ENCODE results near the gene HS3ST5. TPM values are rescaled to one million over a fixed set of nuclear protein-coding genes. Genes with fewer than 3 reads are reported as not detected.

Gene HS3ST5
- total RNA-seq, 3 donors from 2014 or later: not detected

GRCh38 chr6:114119056-114119455, 223.8 kb downstream of the HS3ST5 start:
- H3K36me3 ChIP-seq: no peaks in the 10 kb centered on the region
- H3K27ac ChIP-seq: no peak overlapping the region
- intact Hi-C loops (cut with DNase I; ENCODE audit: low total_unique reads): no loop called here
- no peaks in the 10 kb centered on the region for H3K9me3 ChIP-seq
- no peaks in the 10 kb centered on the region for H3K4me1 ChIP-seq
- no peak for TF ChIP-seq CTCF (IDR thresholded peaks at IDR 0.05)
- no peak for TF ChIP-seq POLR2A (IDR thresholded peaks at IDR 0.05)
- TF ChIP-seq POLR2AphosphoS5 (IDR thresholded peaks at IDR 0.05): no peak
- DNase-seq (ENCODE audit: low spot score in 2 of 2): no peak
- no peak overlapping the region for H3K4me3 ChIP-seq
- no peaks in the 10 kb centered on the region for H3K27me3 ChIP-seq

DNA sequence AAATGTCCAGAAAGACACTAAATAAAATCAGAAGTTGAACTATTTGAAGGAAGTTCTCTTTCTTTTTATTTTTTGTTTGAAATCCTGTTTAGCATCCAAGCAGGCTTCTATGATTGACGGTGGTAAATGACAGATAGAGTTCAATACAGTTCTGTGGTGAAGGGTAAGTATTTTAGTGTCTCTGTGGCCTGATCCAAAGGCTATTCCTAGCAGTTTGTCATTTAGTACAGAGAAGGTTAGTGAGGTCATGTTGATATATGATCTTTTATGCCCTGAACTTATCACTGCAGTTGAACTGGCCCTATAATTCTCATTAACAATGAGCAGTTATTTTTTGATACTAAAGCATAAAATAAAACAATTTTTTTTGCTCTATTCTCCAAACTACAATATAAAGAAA, 227.2 kb downstream of the HS3ST5 start:
- intact Hi-C loops (cut with DNase I; ENCODE audit: low total_unique reads): no loop called here
- Histone ChIP-seq H3K4me3 (no peak overlapping the region), H3K27ac (no peak overlapping the region), H3K4me1 (no peaks in the 10 kb centered on the region), H3K9me3 (no peaks in the 10 kb centered on the region), H3K36me3 (no peaks in the 10 kb centered on the region), H3K27me3 (no peaks in the 10 kb centered on the region)
- TF ChIP-seq CTCF (IDR thresholded peaks at IDR 0.05): no peak
- TF ChIP-seq POLR2AphosphoS5 (IDR thresholded peaks at IDR 0.05): no peak
- TF ChIP-seq POLR2A (IDR thresholded peaks at IDR 0.05): no peak
- DNase-seq (ENCODE audit: low spot score in 2 of 2): no peak

- no peaks in the 10 kb centered on the region for H3K9me3 ChIP-seq
- H3K27me3 ChIP-seq: no peaks in the 10 kb centered on the region
- H3K36me3 ChIP-seq: no peaks in the 10 kb centered on the region
- H3K27ac ChIP-seq: no peak overlapping the region
- H3K4me1 ChIP-seq: no peaks in the 10 kb centered on the region
- TF ChIP-seq POLR2AphosphoS5 (IDR thresholded peaks at IDR 0.05): no peak
- TF ChIP-seq CTCF (IDR thresholded peaks at IDR 0.05): no peak
- TF ChIP-seq POLR2A (IDR thresholded peaks at IDR 0.05): no peak
- intact Hi-C loops (cut with DNase I; ENCODE audit: low total_unique reads): no loop called here
- no peak for DNase-seq (ENCODE audit: low spot score in 2 of 2)
- no peak overlapping the region for H3K4me3 ChIP-seq
Measured at GRCh38 chr6:114108119-114109002, 234.5 kb downstream of the HS3ST5 start.

GRCh38 chr6:114106020-114106419, 236.8 kb downstream of the HS3ST5 start:
- no peaks in the 10 kb centered on the region for H3K36me3 ChIP-seq
- no peaks in the 10 kb centered on the region for H3K4me1 ChIP-seq
- no peaks in the 10 kb centered on the region for H3K27me3 ChIP-seq
- H3K9me3 ChIP-seq: no peaks in the 10 kb centered on the region
- no peak for DNase-seq (ENCODE audit: low spot score in 2 of 2)
- H3K27ac ChIP-seq: no peak overlapping the region
- TF ChIP-seq POLR2A (IDR thresholded peaks at IDR 0.05): no peak
- TF ChIP-seq CTCF (IDR thresholded peaks at IDR 0.05): no peak
- TF ChIP-seq POLR2AphosphoS5 (IDR thresholded peaks at IDR 0.05): no peak
- intact Hi-C loops (cut with DNase I; ENCODE audit: low total_unique reads): no loop called here
- H3K4me3 ChIP-seq: no peak overlapping the region

DNA sequence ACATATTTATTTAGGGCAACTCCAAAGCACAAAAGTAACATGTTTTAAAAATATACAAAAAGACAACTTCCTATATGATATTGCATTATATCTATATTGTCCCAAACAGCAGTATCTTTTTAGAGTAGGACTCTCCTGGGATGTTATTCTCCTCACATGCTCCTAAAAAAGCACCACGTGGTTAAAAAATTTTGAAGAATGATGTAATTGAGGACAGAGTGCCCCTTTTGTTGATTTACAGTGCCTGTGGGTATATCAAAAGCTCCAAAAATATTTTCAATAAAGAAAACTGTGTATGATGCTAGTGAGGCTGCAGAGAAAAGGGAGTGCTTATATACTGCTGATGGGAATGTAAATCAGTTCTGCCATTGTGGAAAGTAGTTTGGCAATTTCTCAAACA, 241.6 kb downstream of the HS3ST5 start:
- TF ChIP-seq POLR2AphosphoS5 (IDR thresholded peaks at IDR 0.05) (no peak), POLR2A (IDR thresholded peaks at IDR 0.05) (no peak), CTCF (IDR thresholded peaks at IDR 0.05) (no peak)

More for the DNA sequence above, 241.6 kb downstream of the HS3ST5 start:
- H3K4me3 ChIP-seq: no peak overlapping the region
- intact Hi-C loops (cut with DNase I; ENCODE audit: low total_unique reads): no loop called here
- DNase-seq (ENCODE audit: low spot score in 2 of 2): no peak
- H3K9me3 ChIP-seq: no peaks in the 10 kb centered on the region
- no peaks in the 10 kb centered on the region for H3K4me1 ChIP-seq
- H3K27ac ChIP-seq: no peak overlapping the region
- H3K27me3 ChIP-seq: no peaks in the 10 kb centered on the region
- H3K36me3 ChIP-seq: no peaks in the 10 kb centered on the region

All from breast epithelium (tissue), 4 donors.